Stimulated activated CD8-positive, alpha-beta memory T cell treated with anti-CD3 and anti-CD28 coated beads, Interleukin-7, amount 100 ng/mL, for 48 hours (primary cell): ENCODE data around the gene ADM5.

Experiments used
- DNase-seq, 2 donors: peaks; one replicate each; pipeline ENCODE4 v3.0.0-alpha.2; 2020; ENCODE audit warnings: low read depth in 1 of 2; ENCODE audit errors: extremely low read depth in 1 of 2

ADM5 gene

DNA sequence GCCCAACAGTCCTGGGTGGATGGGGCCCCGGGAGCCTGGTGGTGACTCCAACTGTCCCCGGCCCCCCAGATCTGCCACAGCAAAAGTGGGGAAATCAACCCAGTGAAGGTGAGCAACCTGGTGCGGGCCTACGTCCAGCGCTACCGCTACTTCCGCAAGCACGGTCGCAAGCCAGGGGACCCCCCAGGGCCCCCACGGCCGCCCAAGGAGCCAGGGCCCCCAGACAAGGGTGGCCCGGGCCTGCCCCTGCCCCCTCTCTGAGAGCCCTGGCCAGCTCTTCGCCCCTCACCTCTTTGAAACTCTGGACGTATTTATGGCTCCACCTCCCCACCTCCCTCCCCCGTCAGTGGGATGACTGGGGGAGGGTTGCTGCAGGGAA lies 31.3 kb upstream of the ADM5 start:
- no peak for DNase-seq

DNA sequence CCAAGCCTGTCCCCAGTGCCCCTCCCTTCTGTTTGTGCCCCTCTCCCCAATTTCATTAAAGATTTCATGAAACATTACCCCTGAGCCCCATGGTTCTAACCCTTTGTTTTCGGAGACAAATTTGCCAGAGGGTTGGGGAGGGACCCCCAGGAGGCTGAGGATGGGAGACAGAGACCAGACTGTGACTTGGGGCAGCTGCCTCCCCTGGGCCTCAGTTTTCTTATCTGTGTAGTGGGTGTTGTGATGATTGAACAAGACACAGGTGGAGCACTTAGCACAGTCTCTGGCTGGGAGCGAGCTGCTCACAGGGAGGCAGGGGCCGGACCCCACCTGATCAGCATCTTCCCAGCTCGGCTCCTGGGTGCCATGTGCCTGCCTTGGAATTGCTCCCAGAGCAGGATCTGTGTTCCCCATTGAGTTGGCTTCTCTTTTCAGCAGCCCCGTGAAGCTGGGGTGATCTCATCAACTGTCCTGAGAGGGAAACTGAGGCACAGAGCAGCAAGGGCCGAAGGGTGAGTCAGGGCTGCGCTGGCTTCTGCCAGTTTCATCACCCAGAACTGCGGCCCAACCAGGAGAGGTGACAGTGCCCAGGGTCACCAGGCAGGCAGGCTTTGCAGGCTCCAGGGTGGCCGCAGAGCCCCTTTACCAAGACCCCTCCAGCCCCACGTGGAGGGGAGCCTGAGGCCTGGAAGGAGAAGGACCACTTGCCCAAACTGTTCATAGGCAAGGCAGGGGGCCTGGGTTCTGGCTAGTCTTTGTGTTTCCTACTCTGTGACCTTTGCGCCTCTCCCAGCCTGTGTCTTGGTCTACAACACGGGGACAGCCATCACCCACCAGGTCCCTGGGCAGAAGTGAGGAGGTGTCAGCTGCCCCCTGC lies 30.6 kb upstream of the ADM5 start:
- DNase-seq = no peak

DNA sequence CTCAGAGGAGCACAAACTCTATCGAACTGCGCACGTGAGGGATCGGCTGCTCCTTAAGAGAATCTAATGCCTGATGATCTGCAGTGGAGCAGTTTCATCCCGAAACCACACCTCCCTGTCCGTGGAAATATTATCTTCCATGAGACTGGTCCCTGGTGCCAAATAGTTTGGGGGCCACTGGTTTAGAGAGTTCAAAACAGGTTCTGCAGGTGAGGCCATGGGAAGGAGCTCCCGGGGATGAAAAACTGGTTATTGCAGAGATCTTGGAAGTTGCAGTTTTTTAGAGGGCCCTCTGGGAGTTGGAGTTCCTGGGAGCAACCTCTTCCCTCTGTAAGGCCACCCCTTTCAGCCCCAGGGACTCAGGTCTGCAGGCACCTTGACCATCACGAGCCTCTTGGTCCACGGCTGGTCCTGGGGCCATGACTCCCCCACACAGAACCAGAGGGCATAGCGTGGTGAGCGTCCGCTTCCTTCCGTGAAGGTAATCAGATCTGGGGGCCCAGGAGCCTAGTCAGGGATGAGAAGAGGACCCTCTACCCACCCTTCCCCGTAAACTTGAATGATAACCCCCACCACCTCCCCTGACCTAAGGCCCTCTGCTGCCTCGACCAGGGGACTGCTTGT lies 28.9 kb upstream of the ADM5 start:
- no peak for DNase-seq

DNA sequence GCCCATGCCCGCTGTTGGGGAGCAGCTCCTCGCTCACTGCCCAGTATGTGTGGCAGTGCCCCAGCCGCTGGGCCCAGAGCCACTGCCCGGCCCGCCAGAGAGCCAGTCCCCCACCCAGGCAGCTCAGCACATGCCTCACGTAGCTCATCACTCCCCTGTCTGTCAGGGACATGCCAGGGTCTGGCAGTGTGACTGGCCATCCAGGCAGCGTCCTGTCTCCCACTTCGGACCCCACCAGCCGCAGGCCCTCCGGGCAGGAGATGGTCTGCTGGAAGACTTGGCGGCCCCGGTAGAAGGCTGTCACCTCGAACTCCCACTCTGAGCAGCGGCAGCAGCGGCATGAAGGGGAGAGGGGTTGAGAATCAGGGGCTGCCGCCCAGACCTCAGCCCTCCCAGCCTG lies 27.4 kb upstream of the ADM5 start:
- no peak for DNase-seq

DNA sequence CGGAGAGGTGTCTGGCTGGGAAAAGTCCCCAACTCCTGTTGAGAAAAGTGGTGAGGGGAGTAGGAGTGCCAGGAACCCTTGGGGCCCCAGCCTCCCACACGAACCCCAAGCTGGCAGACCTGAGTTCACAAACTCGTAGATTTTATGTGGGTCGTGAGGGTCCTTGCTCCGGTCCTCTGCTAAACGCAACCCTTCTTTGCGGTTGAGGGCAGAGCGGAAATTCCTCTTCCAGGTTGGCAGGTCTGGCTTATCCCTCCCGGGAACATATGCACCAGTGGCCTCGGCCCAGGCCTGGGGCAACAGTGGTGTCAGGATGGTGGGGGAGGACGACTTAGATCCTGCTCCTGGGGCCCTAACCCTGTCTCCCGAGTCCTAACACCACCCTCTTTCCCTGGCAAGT lies 26.2 kb upstream of the ADM5 start:
- DNase-seq = no peak

DNA sequence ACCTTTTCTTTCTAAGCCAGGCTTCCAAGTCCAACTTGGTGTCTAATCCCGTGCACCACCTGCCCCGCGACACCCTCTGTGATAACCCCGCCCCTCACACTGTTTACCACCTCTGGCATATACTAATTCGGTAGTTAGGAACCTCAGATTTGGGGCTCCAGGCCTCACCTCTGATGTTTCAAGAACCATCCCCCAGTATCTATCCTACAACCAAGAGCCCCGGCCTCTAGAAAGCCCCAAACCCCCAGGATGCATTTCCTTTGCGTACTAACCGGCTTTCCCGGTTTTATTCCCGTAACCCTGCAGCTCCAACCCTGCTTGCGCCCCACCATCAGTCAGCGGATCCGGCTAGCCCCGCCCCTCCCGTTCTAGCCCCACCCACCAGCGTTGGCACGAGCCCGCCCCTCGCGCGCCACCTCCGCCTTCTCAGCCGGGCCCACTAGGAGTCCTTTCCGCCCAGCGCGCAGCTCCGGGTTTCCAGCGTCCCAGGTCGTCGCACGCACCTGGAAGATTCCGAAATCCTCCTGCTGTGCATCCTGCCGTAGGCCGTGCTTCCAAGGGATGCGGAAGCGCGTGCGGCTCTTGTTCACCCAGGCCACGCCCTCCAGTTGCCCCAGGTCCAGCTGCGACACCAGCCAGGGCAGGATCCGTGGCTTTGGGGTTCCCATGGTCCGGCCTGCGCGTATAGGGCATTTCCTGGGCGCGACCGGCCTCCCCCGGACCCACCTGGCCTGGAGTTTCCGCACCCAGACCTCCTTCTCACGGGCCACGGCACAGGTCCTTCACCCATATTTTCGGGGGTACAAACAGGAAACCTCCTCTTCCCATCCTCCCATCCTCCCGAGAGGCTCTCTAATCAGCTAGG lies 25.0 kb upstream of the ADM5 start:
- peak; percentile 75 to 84 for DNase-seq

DNA sequence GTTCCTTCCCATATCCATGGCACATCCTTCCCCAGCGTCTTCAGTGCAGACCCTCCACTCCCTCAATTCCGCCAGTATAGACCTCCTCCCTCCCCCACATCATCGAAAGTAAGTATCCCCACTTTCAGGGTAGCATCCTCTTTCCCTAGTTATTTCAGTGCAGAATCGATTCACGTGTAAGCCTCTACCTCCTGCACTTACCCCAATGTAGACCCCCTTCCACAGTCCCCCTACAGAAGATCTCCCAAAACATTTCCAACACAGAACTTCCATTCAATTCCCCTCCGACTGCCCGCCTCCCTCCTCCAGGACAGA lies 24.4 kb upstream of the ADM5 start:
- no peak for DNase-seq

DNA sequence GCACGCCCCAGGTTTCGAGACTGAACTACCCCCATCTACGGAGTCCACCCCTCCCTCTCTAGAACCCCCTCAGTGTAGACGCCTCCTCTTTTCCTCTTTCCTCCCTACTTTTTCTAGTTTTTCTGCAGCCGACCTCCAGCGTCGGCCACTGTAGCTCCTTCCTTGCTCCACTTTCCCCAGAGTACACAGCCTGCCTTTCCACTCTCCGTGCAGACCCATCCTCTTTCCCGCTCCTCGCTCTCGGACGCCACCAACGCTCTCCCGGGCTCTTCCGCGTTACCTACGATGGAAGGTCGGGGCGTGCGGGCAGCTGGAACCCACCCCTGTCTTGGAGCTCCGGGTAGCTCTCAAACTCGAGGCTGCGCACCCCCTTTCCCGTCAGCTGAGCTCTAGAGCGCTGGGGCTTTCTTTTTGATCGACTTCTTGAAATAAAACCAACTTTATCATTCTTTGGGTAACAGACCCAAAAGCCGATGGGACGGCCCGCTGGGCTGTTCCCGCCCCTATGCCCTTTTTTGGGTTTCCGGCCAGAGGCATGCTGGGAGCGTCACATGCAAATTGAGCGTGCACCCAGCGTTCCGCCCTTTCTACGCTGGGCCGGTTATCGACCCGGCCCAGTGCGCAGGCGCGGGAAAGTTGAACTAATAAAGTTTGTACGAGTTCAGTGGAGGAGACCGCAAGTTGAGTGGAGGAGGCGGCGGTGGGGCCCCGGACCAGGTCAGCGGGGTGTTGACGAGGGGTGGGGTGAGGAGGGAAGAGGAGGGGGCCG lies 23.9 kb upstream of the ADM5 start, which contains the start of the genes BCL2L12 and IRF3:
TSS of gene BCL2L12 (plus strand) at position 583 of the 769 bp plus-strand sequence. CDS start 760 bp downstream, outside the sequence.
TSS of gene IRF3 (minus strand) at position 507 of the 769 bp plus-strand sequence. CDS start 1,019 bp downstream, outside the sequence.
- peak; percentile 94 to 97 for DNase-seq

DNA sequence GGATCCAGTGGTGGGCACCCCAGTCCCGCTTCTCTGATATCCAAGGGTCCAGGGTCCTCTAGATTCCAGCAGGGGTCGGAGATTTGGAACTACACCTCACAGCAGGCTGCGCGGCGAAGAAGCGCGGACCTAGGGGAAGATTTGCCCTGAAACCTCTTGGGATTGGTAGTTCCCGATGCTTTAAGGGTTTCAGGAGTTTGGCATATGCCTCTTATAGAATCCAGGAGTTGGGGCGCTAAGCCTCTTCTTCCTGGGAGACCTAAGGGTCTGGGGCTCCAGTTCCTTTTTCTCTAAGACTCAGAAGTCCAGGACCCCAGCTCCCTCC lies 23.3 kb upstream of the ADM5 start:
- no peak for DNase-seq

DNA sequence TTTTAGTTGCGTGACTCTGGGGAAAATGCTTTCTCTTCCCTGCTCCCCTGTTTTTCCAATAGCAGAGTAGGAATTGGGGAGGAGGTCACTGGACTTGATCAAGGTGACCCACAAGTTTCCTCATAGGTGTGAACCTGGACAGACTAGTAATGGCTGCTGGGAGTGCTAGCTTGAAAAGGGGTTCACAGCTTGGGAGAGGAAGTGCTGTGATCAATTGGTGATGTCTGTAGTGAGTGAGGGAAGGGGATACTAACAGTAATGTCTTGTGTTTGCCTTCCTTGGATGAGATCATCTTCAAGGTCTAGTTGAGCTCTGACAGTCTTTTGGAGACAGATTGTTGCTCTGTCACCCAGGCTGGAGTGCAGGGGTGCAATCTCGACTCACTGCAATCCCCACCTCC lies 21.9 kb upstream of the ADM5 start:
- DNase-seq = no peak

DNA sequence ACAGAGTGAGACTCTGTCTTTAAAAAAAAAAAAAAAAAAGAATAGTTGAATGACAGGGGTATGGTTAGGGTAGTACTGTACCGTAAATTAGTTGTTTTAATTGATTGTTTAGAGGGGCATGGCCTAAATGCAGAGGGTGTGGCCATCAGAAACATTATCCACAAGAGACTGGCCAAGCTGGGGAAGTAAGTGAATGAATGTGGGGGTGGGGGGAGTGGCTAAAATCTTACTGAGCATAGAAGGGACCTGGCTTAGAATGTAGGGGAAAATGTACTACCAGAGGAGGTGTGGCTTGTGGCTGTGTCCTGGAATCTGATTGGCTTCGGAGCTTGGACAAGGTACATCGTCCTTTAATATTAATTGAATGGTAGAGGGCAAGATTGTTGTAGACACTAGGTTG lies 19.9 kb upstream of the ADM5 start:
- no peak for DNase-seq

DNA sequence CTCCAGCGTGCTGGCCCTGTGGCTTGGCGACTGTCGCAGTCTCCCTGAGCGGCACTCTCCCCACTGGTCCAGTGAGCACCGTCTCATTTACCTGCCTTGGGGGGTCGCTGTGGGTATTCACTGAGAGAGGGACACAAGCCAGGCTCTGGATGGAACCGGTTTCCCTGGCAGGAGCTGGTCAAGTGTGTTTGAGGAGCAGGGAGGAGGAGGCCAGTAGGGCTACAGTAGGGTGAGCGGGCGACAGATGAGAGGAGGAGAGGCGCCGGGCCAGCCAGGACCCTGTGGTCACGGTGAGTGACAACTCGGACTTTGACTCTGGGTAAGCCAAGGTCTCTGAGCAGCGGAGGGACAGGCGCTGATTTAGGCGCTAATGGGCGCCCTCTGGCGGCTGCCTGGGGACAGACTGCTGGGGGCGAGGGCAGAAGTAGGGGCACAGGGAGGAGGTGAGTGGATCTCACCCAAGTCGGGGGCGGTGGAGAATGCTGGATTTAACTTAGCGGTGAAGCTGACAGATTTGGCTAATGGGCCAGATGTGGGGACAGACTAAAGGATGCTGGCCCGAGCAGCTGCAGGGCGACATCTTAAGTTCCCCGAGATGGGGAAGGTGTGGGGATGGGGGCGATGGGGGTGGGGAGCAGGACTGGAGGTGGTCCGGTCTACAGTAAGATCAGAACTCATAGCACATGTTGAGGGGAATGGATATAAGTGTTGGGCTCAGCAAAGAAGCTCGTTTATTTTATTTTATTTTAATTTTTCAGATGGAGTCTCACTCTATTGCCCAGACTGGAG lies 17.1 kb upstream of the ADM5 start:
- DNase-seq = peak in 1 of 2 donors; percentile 59

DNA sequence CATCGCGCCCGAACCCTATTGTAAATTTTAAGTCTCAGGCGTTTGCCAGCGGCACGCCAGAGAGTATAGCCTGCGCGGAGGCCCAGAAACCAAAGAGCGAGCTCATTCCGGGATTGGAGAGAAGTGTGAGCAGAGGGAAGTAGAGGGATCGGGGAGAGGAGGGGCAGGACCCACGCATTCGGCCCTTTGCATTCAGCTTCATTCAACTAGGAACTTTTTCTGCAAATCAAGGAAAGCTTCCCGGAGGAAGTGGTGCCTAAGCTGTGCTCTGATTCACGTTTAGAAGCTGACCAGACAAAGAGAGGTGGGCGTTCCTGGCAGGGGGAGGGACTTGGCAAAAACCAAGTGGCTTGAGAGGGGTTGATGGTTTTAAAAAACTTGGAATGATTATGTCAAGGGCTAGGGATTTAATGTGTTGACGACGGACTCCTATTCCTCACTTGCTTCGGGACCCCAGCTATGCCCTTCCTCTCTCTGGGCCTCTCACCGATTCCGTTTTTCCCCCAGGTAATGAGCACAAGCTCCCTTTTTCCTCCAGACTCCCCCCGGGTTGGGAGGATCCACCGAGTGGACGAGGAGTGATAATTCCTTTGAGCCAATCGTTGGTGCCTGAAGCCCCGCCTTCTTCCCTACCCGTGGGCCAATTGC lies 13.1 kb upstream of the ADM5 start:
- peak; percentile 46 to 56 for DNase-seq

DNA sequence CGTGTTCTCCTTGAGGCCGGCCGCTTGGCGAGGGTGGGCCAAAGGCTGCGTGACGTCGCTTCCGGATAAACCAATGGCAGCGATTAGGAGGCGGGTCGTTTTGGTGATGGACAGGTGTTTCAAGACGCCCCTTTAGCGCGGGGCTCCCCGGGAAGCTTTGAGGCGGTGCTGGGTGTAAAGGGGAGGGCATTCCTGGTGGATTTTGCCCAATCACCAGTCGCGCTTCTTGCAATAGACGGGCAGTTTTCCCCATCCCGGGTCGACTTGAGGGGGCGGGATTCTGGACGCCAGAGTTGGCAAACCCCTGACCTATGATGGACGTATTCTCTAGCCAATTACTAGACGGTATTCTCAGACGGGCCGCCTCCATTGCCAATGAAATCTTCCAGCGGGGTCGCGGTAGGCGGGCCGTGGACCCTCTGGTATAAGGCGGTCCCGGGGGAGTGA lies 12.6 kb upstream of the ADM5 start:
- peak; percentile 97 to 99 for DNase-seq

DNA sequence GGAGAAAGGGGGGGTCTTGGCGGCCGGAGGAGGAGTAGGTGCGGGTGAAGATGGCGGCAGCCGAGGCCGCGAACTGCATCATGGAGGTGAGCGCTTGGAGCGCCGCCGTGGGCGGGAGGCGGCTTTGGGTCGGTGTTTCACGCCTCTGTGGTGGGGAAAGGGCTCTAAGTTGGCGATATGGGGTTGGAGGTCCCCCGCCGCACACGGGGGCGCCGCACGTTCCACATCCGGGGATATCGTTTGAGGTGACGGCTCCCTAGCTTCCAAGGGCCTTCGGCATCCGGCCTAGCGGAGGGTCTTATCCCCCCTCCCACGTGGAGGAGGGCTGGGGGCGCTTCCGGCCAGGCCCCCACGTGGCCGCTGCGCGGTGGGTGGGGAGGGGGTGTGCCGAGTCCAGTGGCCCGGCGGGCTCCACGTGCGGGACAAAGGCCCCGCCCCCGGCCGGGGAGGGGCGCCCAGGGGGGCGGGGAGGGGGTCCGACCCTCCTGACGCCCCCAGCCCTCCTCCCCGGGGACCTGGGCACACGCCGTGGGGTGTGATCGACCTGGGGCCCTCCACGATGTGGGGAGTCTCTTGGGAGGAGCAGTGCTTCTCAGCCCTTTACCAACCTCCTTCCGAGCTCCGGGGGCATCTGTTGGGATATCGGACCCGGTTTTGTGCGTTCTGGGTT lies 12.0 kb upstream of the ADM5 start, which contains the start of gene PRMT1:
TSS of gene PRMT1 (plus strand) at position 41 of the 670 bp plus-strand sequence. CDS start at position 51, 10 bp downstream.
- DNase-seq = no peak

DNA sequence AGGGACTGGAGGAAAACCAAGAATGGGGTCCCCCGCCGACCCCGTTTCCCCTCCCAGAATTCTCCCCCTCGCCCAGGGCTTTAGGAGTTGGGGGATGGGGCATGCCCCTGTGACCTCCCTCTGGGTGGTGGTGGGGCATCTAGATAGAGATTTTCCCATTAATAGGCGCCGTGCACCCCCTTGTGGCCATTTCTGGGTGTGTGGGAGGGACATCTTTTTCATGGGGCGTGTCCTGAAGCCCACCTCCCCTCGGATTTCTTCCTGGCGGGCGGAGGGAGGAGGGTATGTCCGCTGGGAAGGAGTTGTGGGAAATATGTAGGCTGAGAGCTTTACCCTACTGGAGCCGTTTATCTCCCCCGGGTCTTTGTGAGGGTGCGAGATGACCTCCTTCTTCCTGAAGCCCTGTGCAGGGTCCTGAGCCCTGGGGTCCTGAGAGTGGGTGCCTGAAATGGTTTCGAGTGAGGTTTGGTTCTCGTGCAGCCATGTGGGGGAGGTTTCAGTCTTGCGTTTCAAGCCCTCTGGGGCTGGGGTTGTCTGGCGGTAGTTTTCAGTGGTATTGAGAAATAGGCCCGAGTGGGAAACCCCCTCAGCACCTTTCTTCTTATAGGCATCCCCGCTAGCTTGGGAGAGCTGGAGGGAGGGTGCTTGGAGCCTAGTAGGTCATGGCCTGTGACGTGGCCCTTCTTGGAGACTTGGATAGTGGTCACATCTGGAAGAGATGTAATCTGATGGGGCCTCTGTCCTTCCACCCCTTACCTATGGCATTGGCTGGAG lies 11.3 kb upstream of the ADM5 start:
- peak; percentile 56 to 79 for DNase-seq

DNA sequence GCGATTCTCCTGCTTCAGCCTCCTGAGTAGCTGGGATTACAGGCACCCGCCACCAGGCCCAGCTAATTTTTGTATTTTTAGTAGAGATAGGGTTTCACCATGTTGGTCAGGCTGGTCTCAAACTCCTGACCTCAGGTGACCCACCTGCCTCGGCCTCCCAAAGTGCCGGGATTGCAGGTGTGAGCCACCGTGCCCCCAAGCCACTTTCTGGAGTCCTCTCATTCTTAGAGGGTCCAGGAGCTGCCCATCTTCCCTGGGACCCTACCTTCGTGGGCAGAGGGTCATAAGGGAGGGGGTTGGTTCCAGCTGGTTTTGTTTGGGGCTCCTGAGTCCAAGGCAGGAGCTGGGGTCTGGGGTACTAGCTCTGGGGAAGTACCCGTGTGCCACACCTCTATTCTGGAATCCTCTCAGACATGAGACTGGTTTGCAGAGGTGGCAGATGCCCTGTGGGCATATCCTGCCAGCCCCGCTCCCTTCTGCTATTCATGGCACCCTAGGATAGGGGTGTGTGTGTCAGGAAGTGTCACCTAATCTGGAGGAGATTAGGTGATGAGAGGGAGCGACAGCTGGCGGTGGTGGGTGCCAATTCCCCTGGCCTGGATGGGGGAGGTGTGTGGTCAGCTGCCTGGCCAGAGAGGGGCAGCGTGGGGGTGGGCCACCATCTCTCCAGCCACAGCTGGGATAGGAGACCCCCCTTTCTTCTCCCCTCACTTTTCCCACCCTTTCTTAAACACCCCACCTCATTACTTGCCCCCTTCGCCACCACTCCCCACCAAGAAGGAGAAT lies 10.2 kb upstream of the ADM5 start:
- no peak for DNase-seq
